Kidney capillary endothelial cell (primary cell): ENCODE results near the gene OSBPL10.
"Not testable (repeated sequence)": the region's sequence is repeated elsewhere in the genome, so short reads cannot be mapped to it uniquely, and the experiment has no call there.

ENCODE experiments used
- DNase-seq: peaks from one replicate; pipeline ENCODE4 v3.0.0-alpha.2; 2018; ENCODE audit warnings: low spot score

Gene OSBPL10

DNA sequence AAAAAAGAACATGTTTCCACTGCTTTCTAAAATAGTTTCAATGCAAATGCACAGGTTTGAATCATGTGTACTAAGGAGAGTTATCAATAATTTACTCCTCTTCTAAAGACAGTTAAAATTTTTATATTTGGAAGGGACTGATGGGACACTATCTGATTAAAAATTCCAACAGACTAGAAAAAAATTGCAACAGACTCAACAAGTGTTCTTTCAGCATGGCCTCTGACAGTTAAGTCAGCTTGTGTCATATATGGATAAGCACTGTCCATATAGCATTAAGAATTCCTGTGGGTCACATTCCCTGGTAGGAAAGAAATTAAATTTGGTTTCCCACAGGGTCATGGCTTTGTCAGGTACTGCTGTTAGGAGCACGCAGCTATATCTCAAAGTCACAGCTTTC lies 96.8 kb downstream of the OSBPL10 start:
- no peak for DNase-seq

DNA sequence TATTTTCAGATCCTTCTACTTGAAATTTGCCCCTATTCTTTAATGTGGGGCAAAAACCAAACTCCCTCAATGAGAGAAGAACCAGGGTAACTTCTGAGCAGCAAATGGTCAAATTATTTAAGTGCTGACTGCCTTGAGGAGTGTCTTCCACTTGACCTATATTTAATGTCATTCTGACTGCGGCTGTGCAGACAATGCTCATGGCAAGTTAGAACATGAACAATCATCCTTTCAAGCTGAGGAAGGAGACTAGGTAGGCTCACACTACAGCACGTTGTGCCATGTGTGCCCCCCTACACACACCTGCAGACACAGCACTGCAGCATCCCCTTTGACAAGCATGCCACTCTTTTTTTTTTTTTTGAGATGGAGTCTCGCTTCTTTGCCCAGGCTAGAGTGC lies 98.2 kb downstream of the OSBPL10 start:
- no peak for DNase-seq

DNA sequence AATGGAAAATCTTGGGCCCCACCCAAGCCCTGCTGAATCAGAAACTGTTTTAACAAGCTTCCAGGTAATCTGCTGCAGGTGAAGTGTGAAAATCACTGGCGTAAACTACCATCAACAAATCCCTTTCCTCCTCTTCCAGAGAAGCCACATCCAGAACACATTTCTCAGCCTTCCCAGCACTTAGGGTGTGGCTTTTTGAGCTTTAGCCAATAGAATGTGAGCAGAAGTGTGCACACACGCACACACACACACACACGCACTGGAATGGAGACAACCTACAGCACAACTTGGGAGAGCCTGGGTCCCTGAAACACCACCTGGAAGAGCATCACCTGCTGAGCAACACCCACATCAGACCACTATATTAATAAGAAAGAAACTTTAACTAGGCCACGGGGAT lies 98.6 kb downstream of the OSBPL10 start:
- no peak for DNase-seq

GRCh38 chr3:31880482-31881078 lies 100.5 kb downstream of the OSBPL10 start:
- no peak for DNase-seq

- no peak for DNase-seq
These were observed 101.0 kb downstream of the OSBPL10 start for GRCh38 chr3:31880020-31880419.

DNA sequence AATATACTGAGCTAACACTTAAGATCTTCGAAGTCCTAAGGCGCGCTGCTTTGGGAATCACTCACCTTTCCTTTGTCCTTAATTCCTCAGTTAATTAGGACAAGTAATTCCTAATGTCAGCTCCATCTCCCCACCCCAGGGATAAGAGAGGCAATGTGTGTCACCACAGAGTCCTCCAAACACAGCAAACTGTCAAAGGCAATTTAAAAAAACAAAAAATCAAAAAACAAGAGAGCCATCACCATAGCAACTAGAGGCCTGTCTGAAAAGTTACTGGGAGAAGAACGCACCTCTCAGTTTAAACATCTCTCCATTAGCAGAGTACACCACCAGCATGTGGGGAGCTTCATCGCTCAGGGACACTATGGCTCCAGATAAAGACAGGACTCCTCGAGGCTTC lies 101.7 kb downstream of the OSBPL10 start:
- no peak for DNase-seq

GRCh38 chr3:31878231-31878838 lies 102.7 kb downstream of the OSBPL10 start:
- no peak for DNase-seq

GRCh38 chr3:31876331-31876730 lies 104.7 kb downstream of the OSBPL10 start:
- peak; percentile 12 for DNase-seq

DNA sequence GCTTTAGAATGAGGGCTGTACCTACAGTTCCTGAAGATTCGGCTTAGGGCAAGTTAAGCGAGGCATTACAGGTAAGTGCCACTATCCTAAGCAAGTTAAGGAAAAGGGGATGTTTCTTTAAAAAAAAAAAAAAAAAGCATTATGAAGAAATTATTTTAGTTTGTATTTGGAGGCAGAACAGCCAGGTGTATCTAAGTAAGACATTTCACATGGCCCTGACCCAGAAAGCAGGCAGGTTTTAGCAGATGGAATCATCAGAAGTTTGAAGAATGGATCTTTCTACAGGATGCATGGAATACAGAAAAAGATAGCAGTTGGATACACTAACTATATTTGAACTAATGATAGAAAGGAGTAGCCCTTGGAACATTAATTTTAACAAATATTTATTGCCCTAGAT lies 105.6 kb downstream of the OSBPL10 start:
- DNase-seq = no peak

DNA sequence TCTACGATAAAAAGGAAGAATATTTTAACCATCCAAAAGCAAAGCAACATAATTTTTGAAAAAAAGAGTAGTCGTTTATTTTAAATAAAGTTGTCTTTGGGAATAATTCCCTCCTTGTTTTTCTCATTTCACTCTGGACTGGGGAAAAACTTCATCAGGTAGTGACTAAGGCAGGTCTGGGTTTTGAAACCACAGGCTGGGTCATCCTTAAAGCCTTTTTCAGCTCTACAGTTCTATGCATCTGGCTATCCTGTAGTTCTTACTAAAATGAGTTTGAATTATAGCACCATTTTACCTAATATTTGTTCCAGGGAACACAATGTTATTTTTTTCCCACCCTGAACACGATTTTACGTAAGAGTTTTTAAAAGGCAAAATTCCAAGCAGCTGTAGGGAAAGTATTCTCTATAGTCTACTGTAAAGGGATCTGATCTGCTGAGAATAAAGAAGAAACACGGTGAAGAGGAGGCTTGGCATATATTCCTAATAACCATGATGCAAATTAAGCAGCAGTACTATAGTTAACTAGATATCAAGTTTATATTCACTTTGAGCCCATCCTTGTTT lies 107.7 kb downstream of the OSBPL10 start:
- no peak for DNase-seq

DNA sequence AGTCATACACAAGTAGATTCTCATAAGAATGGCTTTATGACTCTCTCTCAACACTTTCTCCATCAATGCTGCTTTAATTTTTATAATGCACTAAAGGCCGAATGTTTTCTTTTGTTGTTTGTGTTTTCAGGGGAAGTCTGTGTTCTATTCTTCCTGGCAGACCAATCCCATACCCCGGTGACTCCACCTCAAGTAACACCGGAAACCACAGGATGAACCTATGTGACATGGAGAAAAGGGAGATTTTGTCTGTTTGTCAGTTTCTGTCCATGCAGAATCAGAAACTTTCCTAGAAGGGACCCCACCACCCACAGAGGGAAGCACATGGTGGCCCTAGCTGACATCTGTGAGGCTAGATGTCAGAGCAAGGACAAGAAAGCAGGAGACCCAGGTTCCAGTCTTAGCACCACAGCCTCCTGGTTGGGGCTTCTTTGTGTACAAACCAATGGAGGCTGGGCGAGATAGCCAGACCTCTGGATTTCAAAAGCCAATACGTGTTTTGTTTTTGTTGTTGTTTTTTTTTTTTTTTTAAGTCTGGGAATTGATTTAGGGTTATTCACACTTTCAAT lies 109.0 kb downstream of the OSBPL10 start:
- DNase-seq = no peak

DNA sequence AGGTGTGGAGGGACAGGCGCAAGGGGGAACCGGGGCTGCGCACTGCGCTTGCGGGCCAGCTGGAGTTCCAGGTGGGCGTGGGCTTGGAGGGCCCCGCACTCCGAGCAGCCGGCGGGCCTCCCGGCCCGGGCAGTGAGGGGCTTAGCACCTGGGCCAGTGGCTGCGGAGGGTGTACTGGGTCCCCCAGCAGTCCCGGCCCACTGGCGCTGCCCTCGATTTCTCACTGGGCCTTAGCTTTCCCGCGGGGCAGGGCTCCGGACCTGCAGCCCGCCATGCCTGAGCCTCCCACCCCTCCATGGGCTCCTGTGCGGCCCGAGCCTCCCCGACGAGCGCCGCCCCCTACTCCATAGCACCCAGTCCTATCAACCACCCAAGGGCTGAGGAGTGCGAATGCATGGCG lies 111.0 kb downstream of the OSBPL10 start:
- DNase-seq = not testable (repeated sequence)

DNA sequence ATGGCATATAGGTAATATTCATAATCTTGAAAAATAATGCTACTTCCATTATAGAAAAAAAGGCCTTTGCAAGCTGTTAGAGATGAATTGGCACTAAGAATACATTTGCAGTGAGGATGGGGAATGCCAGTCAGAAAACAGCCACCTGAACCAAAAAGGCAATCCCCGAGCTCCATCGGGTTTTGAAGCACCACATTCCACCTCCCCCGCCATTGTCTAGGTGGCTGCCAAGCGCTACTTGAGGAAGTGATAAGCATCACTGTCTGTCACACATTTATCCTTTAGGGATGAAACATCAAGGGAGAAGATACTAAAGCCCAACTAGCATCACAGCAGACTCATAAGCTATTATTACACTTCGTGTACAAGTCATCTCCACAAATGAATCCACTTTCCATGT lies 112.8 kb downstream of the OSBPL10 start:
- DNase-seq = no peak

GRCh38 chr3:31862666-31863279 lies 118.3 kb downstream of the OSBPL10 start:
- DNase-seq = no peak

DNA sequence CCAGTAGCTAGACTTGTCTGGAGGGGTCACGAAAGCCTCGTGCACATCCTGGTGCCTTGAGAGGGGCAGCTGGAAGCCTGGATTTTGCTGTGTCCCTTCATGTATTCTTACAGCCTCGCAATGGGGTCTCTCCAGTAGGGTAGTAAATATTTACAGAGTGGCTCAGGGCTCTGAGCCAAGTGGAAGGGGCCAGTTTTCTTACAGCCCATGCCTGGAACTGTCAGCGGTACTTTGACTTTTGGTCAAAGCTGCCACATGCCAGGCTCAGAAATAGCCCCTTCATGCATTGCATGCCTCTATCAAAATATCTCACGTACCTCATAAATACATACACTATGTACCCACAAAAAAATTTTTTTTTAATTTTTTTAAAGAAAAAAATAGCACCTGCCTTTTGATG lies 119.2 kb downstream of the OSBPL10 start:
- no peak for DNase-seq

GRCh38 chr3:31860642-31861041 lies 120.4 kb downstream of the OSBPL10 start:
- DNase-seq = not testable (repeated sequence)

GRCh38 chr3:31859245-31859644 lies 121.8 kb downstream of the OSBPL10 start:
- DNase-seq = no peak

GRCh38 chr3:31858439-31858838 lies 122.6 kb downstream of the OSBPL10 start:
- DNase-seq = no peak

GRCh38 chr3:31853580-31853979 lies 127.5 kb downstream of the OSBPL10 start:
- DNase-seq = no peak

DNA sequence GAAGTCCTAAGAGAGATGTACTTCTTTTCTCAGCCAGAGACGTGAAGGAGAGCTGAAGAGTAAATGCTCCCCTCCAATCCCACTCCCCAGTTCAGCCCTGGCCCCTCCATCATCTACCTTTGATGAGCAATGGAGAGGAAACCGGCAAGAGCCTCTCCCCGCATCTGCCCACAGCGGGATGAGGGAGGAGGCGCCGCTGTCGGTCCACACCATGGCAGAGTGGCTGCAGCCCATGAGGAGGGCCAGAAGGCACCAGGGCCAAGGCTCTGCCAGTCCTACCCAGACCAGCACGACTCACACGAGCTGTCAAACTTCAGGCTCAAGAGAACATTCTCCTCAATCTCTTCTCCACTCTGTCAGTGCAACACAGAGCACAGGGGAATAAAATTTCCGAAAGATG lies 129.8 kb downstream of the OSBPL10 start:
- DNase-seq = no peak

DNA sequence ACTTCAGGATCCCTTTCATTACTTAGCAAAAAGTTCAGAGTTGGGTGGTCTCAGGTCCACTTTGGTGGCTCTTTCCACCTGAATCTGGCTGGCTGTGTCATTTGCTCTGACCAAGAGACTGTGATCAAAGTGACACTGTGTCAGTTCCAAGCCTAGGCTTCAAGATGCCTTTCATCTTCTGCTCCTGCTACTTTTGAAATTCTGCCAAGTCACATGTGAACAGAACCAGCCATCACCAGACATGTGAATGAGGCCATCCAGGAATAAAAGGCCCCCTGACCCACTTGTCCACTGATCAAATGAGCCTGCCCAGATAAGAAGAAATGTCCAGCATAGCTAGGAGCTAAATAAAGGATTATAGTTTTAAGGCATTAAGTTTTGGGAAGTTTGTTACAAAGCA lies 132.2 kb downstream of the OSBPL10 start:
- no peak for DNase-seq

- no peak for DNase-seq
These were observed 132.8 kb downstream of the OSBPL10 start for GRCh38 chr3:31848163-31848818.

- no peak for DNase-seq
These were observed 133.3 kb downstream of the OSBPL10 start for GRCh38 chr3:31847760-31848159.
